ENCODE data around the gene ZNF324. TPM values are rescaled to one million over a fixed set of nuclear protein-coding genes. Genes with fewer than 3 reads are reported as not detected.
"Not testable (repeated sequence)": the region's sequence is repeated elsewhere in the genome, so short reads cannot be mapped to it uniquely, and the experiment has no call there.

ZNF324 gene
- total RNA-seq, 1 donor from 2014 or later: 5.3 TPM

DNA sequence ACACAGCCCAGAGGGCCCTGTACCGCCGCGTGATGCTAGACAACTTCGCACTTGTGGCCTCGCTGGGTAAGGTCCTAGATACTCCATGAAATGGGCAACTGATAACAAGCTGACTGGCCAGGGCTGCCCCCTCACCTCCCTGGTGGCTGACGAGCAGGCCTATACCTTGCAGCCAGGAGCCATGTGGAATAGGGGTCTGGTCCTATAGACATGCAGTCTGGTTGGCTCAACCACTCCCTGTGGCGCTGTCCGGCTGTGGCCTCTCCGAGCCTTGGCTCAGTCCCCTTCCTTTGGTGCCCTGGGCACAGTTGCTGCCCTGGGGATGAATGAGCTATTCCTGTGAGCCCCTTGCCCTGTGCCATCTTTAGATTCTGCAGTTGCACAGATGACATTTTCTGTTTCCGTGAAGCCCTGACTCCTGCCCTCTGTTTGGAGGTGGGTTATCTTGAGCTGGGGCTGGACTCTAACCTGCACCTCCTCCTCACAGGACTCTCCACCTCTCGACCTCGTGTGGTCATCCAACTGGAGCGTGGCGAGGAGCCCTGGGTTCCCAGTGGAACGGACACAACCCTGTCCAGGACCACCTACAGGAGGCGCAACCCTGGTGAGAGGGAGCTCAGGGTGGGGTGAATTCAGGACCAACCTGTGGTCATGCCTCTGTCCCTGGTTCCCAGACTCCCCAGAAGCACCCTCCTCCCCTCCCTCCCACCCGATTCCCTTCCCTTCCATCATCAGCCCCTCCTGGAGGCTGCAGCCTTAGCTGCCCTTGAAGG lies 2.5 kb downstream of the ZNF324 start:
- Histone ChIP-seq H3K36me3 (peaks cover 44% of the 10 kb centered on the region), H3K9me3 (replicated peaks) (no peaks in the 10 kb centered on the region)
- no peak for DNase-seq

DNA sequence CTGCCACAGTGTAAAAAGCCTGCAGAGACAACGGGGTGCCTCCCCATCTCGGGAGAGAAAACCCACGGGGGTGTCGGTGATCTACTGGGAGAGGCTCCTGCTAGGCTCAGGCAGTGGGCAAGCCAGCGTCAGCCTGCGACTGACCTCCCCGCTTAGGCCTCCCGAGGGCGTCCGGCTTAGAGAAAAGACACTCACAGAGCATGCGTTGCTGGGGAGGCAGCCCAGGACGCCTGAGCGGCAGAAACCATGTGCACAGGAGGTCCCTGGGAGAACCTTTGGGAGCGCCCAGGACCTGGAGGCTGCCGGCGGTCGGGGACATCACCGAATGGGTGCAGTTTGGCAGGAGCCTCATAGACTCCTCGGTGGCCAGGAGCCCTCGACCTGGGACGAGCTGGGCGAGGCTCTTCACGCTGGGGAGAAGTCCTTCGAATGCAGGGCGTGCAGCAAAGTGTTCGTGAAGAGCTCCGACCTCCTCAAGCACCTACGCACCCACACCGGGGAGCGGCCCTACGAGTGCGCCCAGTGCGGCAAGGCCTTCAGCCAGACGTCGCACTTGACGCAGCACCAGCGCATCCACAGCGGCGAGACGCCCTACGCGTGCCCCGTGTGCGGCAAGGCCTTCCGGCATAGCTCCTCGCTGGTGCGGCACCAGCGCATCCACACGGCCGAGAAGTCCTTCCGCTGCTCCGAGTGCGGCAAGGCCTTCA lies 4.1 kb downstream of the ZNF324 start:
- Histone ChIP-seq H3K4me1 (peaks cover 41% of the 10 kb centered on the region), H3K36me3 (peaks cover 44% of the 10 kb centered on the region)
- H3K4me3 ChIP-seq; intact Hi-C loops (cut with micrococcal nuclease); H3K9me3 ChIP-seq (replicated peaks); DNase-seq; H3K27ac ChIP-seq (replicated peaks); H3K27me3 ChIP-seq (ENCODE audit: low read depth): not testable (repeated sequence)

More for the DNA sequence above, 2.5 kb downstream of the ZNF324 start:
- peaks cover 28% of the 10 kb centered on the region for H3K4me1 ChIP-seq
- no peak overlapping the region for H3K4me3 ChIP-seq
- no peaks in the 10 kb centered on the region for H3K27me3 ChIP-seq (ENCODE audit: low read depth)
- H3K27ac ChIP-seq (replicated peaks): no peak overlapping the region
- intact Hi-C loops (cut with micrococcal nuclease): no loop called here
- TF ChIP-seq, protein P1, sequence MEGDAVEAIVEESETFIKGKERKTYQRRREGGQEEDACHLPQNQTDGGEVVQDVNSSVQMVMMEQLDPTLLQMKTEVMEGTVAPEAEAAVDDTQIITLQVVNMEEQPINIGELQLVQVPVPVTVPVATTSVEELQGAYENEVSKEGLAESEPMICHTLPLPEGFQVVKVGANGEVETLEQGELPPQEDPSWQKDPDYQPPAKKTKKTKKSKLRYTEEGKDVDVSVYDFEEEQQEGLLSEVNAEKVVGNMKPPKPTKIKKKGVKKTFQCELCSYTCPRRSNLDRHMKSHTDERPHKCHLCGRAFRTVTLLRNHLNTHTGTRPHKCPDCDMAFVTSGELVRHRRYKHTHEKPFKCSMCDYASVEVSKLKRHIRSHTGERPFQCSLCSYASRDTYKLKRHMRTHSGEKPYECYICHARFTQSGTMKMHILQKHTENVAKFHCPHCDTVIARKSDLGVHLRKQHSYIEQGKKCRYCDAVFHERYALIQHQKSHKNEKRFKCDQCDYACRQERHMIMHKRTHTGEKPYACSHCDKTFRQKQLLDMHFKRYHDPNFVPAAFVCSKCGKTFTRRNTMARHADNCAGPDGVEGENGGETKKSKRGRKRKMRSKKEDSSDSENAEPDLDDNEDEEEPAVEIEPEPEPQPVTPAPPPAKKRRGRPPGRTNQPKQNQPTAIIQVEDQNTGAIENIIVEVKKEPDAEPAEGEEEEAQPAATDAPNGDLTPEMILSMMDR (IDR thresholded peaks at IDR 0.05; ENCODE audit: borderline replicate concordance): no peak

DNA sequence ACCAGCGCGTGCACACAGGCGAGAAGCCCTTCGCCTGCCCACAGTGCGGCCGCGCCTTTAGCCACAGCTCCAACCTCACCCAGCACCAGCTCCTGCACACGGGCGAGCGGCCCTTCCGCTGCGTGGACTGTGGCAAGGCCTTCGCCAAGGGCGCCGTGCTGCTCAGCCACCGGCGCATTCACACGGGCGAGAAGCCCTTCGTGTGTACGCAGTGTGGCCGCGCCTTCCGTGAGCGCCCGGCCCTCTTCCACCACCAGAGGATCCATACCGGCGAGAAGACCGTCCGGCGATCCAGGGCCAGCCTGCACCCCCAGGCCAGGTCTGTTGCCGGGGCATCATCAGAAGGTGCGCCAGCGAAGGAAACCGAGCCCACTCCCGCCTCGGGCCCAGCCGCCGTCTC lies 4.9 kb downstream of the ZNF324 start:
- Histone ChIP-seq H3K4me1 (peaks cover 39% of the 10 kb centered on the region), H3K36me3 (peaks cover 44% of the 10 kb centered on the region), H3K27me3 (ENCODE audit: low read depth) (no peaks in the 10 kb centered on the region), H3K27ac (replicated peaks) (no peak overlapping the region), H3K4me3 (no peak overlapping the region), H3K9me3 (replicated peaks) (no peaks in the 10 kb centered on the region)
- intact Hi-C loops (cut with micrococcal nuclease): no loop called here
- TF ChIP-seq, protein P1 (IDR thresholded peaks at IDR 0.05; ENCODE audit: borderline replicate concordance): no peak
- DNase-seq: no peak

DNA sequence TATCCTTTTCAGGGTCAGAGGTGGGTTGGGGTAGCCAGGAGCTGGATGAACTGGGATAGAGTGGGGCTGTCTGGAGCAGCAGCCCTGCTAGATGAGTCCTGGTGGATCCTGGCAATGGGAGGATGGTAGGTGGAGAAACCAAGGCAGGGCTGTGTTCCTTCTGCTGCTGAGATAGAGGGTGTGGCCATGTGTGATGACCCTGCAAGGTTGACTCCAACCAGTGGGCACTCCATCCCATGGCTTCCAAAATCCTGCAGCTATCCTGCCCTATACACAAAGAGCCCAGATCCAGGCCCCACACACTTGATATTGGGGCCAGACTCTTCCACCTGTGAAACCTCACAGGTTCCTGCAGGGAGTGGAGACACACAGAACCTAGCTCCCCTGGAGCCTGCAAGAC lies 6.9 kb downstream of the ZNF324 start:
- DNase-seq: no peak
- Histone ChIP-seq H3K27ac (replicated peaks) (no peak overlapping the region), H3K4me1 (peaks cover 28% of the 10 kb centered on the region), H3K36me3 (peaks cover 48% of the 10 kb centered on the region), H3K4me3 (no peak overlapping the region), H3K9me3 (replicated peaks) (no peaks in the 10 kb centered on the region), H3K27me3 (ENCODE audit: low read depth) (no peaks in the 10 kb centered on the region)
- TF ChIP-seq, protein P1 (IDR thresholded peaks at IDR 0.05; ENCODE audit: borderline replicate concordance): no peak
- intact Hi-C loops (cut with micrococcal nuclease): no loop called here

DNA sequence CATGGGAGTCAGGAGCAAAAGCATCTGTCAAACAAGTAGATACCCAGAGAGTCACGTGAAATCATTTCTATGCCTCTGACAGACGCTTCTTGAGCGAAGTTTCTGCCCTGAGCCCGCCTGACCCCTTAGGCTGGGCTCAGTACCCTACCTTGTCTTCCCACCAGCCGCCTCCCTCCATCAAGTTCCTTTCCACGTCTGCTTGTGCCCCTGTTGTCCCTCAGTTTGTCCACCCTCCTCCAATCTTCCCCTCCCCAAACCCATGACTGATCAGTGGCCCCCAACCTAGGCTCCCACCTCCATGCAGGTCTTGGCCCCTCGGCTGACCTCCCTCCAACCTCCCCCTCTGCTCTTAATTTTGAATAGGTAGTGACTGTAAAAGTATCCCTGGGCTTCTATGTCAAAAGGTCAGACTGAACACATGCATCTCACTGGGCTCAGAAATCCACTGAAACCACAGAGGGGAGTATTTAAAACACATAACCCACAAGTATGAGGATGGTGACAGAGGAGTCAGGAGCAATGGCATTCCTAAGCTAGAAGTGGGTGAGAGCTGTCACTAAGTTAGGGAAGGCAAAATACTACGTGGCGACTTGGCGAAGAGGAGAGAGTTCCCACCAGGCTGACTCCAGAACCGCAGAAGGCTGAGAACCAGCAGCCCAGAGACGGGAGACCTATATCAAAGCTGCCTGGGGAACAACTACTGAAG lies 7.6 kb downstream of the ZNF324 start:
- H3K9me3 ChIP-seq (replicated peaks): no peaks in the 10 kb centered on the region
- H3K36me3 ChIP-seq: peaks cover 47% of the 10 kb centered on the region
- H3K4me3 ChIP-seq: no peak overlapping the region
- peaks cover 25% of the 10 kb centered on the region for H3K4me1 ChIP-seq
- no peaks in the 10 kb centered on the region for H3K27me3 ChIP-seq (ENCODE audit: low read depth)
- DNase-seq: no peak
- intact Hi-C loops (cut with micrococcal nuclease): no loop called here
- TF ChIP-seq, protein P1 (IDR thresholded peaks at IDR 0.05; ENCODE audit: borderline replicate concordance): no peak
- H3K27ac ChIP-seq (replicated peaks): no peak overlapping the region
